22Rv1 (cell line): Measurements from ENCODE around the gene AGAP5.

ENCODE experiments used
- ZFX ChIP-seq: fragments of 450-650 bp; IDR thresholded peaks from 2 replicates; pipeline ENCODE4 v1.6.1; 2017; ENCODE audit warnings: antibody characterized with exemption, borderline replicate concordance
- TF ChIP-seq, protein P1 (sequence below): fragments of 450-650 bp; IDR thresholded peaks from 2 replicates; pipeline ENCODE4 v1.5.1; 2017; ENCODE audit warnings: mild to moderate bottlenecking

DNA sequence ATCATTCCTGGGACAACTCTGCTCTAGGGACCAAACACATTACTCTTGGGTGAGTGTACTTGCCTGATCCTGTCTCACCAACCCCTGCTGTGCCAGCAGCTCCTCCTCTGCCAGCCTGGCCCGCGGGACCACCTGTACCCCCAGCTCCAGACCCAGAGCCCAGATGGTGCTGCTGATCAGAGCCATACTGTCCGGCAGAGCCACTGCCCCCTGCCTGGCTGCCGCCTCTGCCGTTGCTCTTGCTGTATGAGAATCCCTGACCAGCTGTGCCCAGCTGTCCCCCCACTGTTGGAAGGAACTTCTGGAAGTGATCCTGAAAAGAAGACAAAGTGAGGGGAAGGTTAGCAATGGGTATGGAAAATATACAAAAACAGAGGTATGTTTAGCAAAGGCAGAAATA, 63.5 kb downstream of the AGAP5 start:
- TF ChIP-seq, protein P1, sequence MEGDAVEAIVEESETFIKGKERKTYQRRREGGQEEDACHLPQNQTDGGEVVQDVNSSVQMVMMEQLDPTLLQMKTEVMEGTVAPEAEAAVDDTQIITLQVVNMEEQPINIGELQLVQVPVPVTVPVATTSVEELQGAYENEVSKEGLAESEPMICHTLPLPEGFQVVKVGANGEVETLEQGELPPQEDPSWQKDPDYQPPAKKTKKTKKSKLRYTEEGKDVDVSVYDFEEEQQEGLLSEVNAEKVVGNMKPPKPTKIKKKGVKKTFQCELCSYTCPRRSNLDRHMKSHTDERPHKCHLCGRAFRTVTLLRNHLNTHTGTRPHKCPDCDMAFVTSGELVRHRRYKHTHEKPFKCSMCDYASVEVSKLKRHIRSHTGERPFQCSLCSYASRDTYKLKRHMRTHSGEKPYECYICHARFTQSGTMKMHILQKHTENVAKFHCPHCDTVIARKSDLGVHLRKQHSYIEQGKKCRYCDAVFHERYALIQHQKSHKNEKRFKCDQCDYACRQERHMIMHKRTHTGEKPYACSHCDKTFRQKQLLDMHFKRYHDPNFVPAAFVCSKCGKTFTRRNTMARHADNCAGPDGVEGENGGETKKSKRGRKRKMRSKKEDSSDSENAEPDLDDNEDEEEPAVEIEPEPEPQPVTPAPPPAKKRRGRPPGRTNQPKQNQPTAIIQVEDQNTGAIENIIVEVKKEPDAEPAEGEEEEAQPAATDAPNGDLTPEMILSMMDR = no peak
- TF ChIP-seq ZFX = no peak
